GM21723 (cell line): ENCODE measurements around the gene DZIP3.

Experiments used
- ATAC-seq: cut with Tn5 transposase; IDR thresholded peaks from one replicate; pipeline ENCODE4 v1.9.1; 2021; ENCODE audit warnings: mild to moderate bottlenecking, moderate library complexity; ENCODE audit not compliant: unreplicated experiment

DZIP3 gene, protein sequence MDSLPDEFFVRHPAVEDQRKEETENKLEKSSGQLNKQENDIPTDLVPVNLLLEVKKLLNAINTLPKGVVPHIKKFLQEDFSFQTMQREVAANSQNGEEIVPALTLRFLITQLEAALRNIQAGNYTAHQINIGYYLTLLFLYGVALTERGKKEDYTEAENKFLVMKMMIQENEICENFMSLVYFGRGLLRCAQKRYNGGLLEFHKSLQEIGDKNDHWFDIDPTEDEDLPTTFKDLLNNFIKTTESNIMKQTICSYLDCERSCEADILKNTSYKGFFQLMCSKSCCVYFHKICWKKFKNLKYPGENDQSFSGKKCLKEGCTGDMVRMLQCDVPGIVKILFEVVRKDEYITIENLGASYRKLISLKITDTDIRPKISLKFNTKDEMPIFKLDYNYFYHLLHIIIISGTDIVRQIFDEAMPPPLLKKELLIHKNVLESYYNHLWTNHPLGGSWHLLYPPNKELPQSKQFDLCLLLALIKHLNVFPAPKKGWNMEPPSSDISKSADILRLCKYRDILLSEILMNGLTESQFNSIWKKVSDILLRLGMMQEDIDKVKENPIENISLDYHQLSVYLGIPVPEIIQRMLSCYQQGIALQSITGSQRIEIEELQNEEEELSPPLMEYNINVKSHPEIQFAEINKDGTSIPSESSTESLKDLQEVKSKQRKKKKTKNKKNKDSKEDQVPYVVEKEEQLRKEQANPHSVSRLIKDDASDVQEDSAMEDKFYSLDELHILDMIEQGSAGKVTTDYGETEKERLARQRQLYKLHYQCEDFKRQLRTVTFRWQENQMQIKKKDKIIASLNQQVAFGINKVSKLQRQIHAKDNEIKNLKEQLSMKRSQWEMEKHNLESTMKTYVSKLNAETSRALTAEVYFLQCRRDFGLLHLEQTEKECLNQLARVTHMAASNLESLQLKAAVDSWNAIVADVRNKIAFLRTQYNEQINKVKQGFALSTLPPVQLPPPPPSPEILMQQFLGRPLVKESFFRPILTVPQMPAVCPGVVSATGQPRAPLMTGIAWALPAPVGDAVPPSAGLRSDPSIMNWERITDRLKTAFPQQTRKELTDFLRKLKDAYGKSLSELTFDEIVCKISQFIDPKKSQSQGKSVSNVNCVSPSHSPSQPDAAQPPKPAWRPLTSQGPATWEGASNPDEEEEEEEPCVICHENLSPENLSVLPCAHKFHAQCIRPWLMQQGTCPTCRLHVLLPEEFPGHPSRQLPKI

DNA sequence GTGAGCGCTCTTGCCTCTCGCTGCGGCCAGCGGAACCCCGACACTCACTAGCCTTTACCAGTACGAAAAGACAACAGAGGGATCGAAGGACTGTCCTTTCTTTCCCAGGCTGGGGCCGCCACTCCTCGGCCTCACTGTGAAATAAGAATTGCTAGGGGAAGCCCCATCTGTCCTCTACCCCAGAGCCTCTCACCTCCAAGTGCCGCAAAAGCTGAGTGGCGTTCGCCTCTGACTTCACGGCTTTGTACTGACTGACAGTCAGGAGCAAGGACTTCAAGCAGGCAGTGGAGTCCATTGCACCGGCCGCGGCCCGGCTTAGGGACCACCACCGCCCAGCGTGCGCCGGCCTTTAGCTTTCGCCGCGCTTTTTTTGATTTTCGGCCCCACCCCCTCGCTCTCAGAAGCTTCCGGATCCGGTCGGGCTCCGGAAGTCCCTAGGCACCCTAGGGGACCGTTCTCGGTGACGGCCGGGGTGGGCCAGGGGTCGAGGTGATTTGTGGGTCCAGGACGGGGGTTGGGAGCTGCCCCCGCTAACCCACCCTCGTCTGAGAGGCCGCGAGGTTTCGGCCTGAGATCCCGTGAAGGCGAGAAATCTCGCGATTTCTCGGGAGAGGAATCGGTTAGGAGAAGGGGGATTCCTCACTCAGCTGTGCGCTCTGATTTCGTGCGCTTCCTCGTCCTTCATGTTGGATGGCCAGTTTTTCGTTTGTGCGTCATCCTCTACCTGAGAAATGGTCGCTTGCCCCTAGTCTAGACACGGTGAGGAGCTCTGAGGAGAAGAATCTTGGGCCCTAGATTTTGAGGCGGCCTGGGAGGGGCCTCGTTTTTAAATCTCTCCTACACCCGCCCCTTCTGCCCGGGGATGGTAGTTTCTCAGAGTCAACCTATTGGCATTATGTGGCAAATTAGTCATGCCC is at the start of gene DZIP3, which contains the start of gene CIP2A:
DZIP3 (plus strand) TSS at position 642 of the 917 bp plus-strand sequence. CDS start 15,685 bp downstream, outside the sequence.
CIP2A (minus strand) TSS at position 358 of the 917 bp plus-strand sequence; CDS start at position 295, 63 bp downstream.
- peak; percentile 94 for ATAC-seq

DNA sequence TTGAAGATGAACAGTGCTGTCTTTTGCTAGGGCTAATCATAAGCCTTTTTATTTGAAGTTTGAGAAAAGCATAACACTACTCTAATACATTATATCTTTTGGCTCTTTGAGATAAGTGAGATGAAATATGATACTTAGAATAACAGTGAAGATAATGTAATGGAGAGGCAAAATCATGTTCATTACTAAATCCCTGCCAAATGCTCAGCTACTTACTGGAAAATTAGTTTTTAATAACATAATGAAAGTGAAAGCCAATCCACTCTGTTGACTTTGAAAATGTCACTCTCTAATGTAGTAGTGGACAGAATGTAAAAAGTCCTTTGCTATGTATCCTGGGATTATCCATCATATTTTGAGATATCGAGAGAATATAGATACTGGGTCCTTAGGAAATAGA is 43.3 kb upstream of the DZIP3 start:
- ATAC-seq: peak; percentile 53

DNA sequence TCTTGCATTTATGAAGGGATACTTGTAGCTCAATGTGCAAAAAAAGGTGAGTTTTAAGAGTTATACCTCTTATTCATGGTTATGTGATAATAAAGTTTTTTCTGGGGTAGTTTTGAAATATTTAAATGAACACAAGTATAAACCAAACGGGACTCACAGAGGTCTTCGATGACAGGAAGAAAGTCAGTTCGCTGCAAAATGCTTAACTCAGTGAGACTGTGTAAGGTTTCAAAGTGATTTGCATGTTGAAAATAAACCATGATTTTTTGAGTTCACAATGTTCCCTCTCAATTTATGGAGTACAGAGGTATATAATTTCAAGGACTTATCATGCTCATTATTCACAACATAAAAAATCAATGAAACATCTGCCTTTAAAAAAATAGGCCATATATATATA is 42.8 kb upstream of the DZIP3 start:
- peak; percentile 59 for ATAC-seq

- no peak for ATAC-seq
These were observed 41.2 kb upstream of the DZIP3 start for GRCh38 chr3:108548304-108548703.

GRCh38 chr3:108548886-108549285 is 40.6 kb upstream of the DZIP3 start:
- no peak for ATAC-seq

DNA sequence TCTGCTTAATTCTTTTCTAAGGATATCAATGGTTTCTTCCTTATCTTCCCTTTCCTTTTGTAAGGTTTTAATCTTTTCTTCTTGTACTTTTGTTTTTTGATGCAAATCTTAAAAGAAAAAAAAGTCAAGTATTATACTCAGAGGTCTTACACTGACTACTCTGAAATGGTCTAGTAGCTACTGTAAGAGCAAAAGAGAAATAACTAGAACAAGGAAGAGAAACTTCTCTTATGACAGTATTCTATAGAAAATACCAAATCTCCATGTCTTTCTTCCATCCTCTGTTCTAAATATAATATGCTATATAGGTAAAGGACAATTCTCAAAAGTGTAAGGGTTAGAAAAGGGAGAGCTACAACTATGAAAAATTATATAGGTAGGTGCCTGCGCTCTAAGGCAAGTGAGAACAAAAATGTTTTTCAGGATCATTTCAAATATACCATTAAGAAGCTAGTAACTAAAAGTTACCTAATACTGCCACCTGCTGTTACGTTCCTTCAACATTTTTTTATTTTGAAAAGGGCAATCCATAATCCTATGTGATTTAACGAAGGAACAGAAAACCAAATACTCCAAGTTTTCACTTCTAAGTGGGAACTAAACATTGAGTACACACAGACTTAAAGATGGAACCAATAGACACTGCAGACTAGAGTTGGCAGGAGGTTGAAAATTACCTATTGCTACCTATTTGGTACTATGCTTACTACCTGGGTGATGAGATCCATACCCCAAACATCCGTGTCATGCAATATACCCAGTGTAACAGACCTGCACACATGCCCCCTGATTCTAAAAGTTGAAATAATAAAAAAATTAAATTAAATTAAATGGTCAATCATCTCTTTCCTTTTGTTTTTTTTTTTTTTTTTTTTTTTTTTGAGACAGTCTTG is 37.0 kb upstream of the DZIP3 start:
- ATAC-seq: peak; percentile 48

GRCh38 chr3:108554229-108554628 is 35.3 kb upstream of the DZIP3 start:
- ATAC-seq: no peak

- no peak for ATAC-seq
These were observed 34.5 kb upstream of the DZIP3 start for GRCh38 chr3:108554913-108555571.

DNA sequence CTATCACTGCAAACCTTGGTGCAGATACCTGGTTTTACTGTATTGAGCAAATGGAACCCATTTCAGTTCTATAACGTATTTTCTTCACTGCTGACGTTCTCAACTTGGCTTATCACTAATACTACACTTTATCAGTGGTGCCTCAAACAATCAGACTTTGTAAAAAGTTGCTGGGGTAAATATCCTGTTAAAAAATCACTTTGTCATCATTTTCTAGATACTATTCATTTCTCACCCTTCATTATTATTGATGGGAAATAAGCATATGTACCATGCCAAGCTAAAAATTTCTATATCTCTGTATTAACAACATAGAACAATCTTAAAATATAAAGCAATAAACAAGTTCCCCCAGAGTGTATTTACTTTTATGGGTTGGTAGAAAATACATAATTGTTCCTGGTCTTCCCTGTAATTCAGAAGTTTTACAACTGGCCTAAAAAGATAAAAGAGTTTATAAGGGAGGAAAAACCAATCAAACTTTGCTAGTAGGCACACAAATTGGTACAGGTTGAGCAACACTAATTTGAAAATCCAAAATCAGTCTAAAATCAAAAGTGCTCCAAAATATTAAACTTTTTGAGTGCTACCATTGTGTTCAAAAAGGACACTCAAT is 33.4 kb upstream of the DZIP3 start:
- ATAC-seq: no peak

DNA sequence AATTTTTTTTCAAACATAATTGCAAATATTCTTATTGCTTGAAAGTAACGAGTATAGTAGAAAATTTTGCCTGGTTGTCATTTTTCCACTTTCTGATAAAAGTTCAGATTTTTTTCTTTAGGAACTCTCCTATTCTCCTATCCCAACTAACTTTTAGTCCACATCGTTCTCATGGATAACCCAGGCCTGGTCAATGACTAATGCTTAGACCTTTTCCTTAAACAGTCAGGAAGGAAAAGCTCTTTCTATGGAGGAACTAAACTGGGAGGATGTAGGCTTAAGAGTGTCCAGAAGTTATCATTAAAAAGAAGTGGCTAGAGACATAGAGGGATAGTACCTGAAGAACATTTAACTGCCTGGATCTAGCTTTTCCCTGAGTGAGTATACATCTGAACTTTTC is 27.0 kb upstream of the DZIP3 start:
- no peak for ATAC-seq

GRCh38 chr3:108564564-108564963 is 25.0 kb upstream of the DZIP3 start:
- no peak for ATAC-seq

- ATAC-seq: no peak
These were observed 24.0 kb upstream of the DZIP3 start for GRCh38 chr3:108565506-108565905.

DNA sequence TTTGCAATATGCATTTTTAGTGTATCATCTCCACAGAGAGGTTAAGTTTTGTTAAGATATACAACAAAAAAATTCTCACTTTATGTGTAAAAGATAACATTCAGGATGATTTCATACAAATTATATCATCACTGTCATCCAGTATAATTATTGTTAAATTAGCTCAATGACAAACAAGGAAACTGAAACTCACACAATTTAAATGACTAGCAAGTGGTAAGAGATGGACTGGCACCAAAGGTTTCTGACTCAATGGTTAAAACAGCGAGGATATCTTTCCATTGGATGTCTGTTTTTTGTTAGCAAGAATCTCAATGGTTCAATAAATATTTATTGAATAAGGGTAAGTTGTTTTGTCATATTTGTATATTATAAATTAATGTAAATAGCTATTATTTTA is 22.9 kb upstream of the DZIP3 start:
- no peak for ATAC-seq

GRCh38 chr3:108569336-108569735 is 20.2 kb upstream of the DZIP3 start:
- ATAC-seq: no peak

GRCh38 chr3:108578064-108578463 is 11.5 kb upstream of the DZIP3 start:
- ATAC-seq: no peak

GRCh38 chr3:108588601-108589000 is 921 bp upstream of the DZIP3 start:
- no peak for ATAC-seq

- no peak for ATAC-seq
These were observed 439 bp downstream of the DZIP3 start for GRCh38 chr3:108589998-108590323.

DNA sequence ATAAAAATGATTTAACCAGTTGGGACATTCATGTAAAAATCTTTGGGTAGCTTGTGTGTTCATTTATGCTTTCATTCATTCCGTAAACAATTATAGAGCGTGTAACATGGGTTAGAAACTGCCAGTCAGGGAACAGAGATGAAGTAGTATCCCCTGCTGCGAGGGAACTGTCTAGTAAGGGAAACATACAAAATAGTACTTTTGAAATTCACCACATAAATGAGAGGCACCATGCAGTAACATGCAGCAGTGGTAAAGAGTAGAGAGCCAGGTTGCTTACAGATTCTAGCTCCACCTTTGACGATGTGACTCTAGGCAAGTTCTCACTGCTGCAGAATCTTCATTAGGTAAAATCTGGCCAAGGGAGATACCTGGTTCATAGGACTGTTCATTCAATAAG is 938 bp downstream of the DZIP3 start:
- ATAC-seq: no peak
